ENCODE data around the gene SSC5D. TPM values are rescaled to one million over a fixed set of nuclear protein-coding genes. Genes with fewer than 3 reads are reported as not detected.

SSC5D gene
- total RNA-seq, 1 experiment from 2014 or later, result 1.5 TPM

GRCh38 chr19:55544014-55544413 lies 55.8 kb downstream of the SSC5D start:
- Histone ChIP-seq H3K79me2 (ENCODE audit: insufficient read depth, low read length) (no peaks in the 10 kb centered on the region), H3K9me3 (ENCODE audit: control insufficient read depth in 1 of 2, insufficient read depth in 1 of 2, low read depth in 1 of 2, low read length in 2 of 2) (no peaks in the 10 kb centered on the region), H3K4me3 (replicated peaks in 1 of 2; ENCODE audit: low read depth in 1 of 2, low read length in 2 of 2) (no peak overlapping the region), H3K9ac (ENCODE audit: low read length) (no peak overlapping the region), H4K20me1 (ENCODE audit: insufficient read depth) (no peaks in the 10 kb centered on the region), H3K4me1 (ENCODE audit: control insufficient read depth in 1 of 2, insufficient read depth in 2 of 2, low read length in 2 of 2) (peaks cover 35 to 48% of the 10 kb centered on the region in 2 experiments), H3K36me3 (ENCODE audit: control insufficient read depth in 1 of 2, insufficient read depth in 2 of 2, low read length in 2 of 2) (no peaks in the 10 kb centered on the region), H3K27ac (ENCODE audit: low read depth, low read length) (no peak overlapping the region), H3K27me3 (ENCODE audit: insufficient read depth, low read length) (no peaks in the 10 kb centered on the region), H3K9me2 (ENCODE audit: insufficient read depth) (no peaks in the 10 kb centered on the region), H3K4me2 (ENCODE audit: low read length) (no peak overlapping the region), H2AFZ (ENCODE audit: low read depth, low read length, poor library complexity, severe bottlenecking) (no peak overlapping the region)
- TF ChIP-seq REST (IDR thresholded peaks at IDR 0.05; ENCODE audit: low read depth) (no peak), POLR2A (IDR thresholded peaks at IDR 0.05; ENCODE audit: borderline replicate concordance, extremely low read depth, insufficient read depth, insufficient read length) (no peak), EZH2phosphoT487 (IDR thresholded peaks at IDR 0.05; ENCODE audit: borderline replicate concordance) (no peak), ZNF274 (IDR thresholded peaks at IDR 0.05; ENCODE audit: low read depth, low read length) (no peak), ELF1 (IDR thresholded peaks at IDR 0.05; ENCODE audit: borderline replicate concordance, low read depth) (no peak), FOSL1 (IDR thresholded peaks at IDR 0.05; ENCODE audit: low read depth) (no peak)
- no peak for DNase-seq (ENCODE audit: low read depth, low spot score)
- intact Hi-C loops (cut with micrococcal nuclease), result no loop called here
- ChIA-PET CTCF (no interaction called here), POLR2A (no interaction called here), RAD21 (ENCODE audit: low non-redundant PET in 1 of 2, low total read pairs in 2 of 2, uncharacterized antibody in 2 of 2, unreplicated experiment in 2 of 2) (no interaction called here)
- no TSS peak for BruUV-seq (replicated peaks)
- ATAC-seq, result no peak
